ENCODE measurements around the gene NOS3. TPM values are rescaled to one million over a fixed set of nuclear protein-coding genes. Genes with fewer than 3 reads are reported as not detected.
A peak's percentile ranks its signal among the peaks of the same experiment; 100 is the strongest.

Gene NOS3
- total and polyA plus RNA-seq, 9 of the 15 experiments (the other 6 are each of a cell fraction or from before 2014, with no cell fraction given): 1.1 to 121 (median 23.6) TPM

- TF ChIP-seq TFAP4 (CRISPR knock-in tag; IDR thresholded peaks at IDR 0.05; ENCODE audit: borderline replicate concordance) (0 out of 2 replicates have a peak, but pooled peaks have one; percentile 6), E2F4 (CRISPR knock-in tag; IDR thresholded peaks at IDR 0.05; ENCODE audit: low read depth) (no peak), HIVEP1 (CRISPR knock-in tag; IDR thresholded peaks at IDR 0.05) (no peak), TFAM (CRISPR knock-in tag; conservative IDR thresholded peaks at IDR 0.05) (no peak), SMARCC2 (IDR thresholded peaks at IDR 0.05; ENCODE audit: low read depth) (no peak), ZKSCAN3 (CRISPR knock-in tag; IDR thresholded peaks at IDR 0.05) (no peak), TSC22D4 (tag; IDR thresholded peaks at IDR 0.05) (no peak), BCOR (IDR thresholded peaks at IDR 0.05) (no peak), RBM15 (IDR thresholded peaks at IDR 0.05; ENCODE audit: insufficient read depth, low read length) (no peak), ZNF347 (CRISPR knock-in tag; IDR thresholded peaks at IDR 0.05; ENCODE audit: low read depth) (no peak), NR0B1 (IDR thresholded peaks at IDR 0.05; ENCODE audit: partially characterized antibody) (no peak), FOXK2 (conservative IDR thresholded peaks at IDR 0.05 in 1 of 2, IDR thresholded peaks at IDR 0.05 in 1 of 2; ENCODE audit: low read depth in 2 of 2) (no peak), NFYB (IDR thresholded peaks at IDR 0.05; ENCODE audit: extremely low read depth, insufficient read length) (no peak), ZNF707 (CRISPR knock-in tag; conservative IDR thresholded peaks at IDR 0.05) (no peak), POLR3G (IDR thresholded peaks at IDR 0.05; ENCODE audit: extremely low read depth, insufficient read length, insufficient replicate concordance) (no peak), ZNF589 (CRISPR knock-in tag; IDR thresholded peaks at IDR 0.05; ENCODE audit: low read depth) (no peak)
- TF ChIP-seq, protein P1, sequence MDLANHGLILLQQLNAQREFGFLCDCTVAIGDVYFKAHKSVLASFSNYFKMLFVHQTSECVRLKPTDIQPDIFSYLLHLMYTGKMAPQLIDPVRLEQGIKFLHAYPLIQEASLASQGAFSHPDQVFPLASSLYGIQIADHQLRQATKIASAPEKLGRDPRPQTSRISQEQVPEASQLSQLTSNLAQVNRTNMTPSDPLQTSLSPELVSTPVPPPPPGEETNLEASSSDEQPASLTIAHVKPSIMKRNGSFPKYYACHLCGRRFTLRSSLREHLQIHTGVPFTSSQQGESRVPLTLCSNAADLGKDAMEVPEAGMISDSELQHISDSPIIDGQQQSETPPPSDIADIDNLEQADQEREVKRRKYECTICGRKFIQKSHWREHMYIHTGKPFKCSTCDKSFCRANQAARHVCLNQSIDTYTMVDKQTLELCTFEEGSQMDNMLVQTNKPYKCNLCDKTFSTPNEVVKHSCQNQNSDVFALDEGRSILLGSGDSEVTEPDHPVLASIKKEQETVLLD (IDR thresholded peaks at IDR 0.05): no peak
- TF ChIP-seq, protein P2, sequence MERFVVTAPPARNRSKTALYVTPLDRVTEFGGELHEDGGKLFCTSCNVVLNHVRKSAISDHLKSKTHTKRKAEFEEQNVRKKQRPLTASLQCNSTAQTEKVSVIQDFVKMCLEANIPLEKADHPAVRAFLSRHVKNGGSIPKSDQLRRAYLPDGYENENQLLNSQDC (CRISPR knock-in tag; IDR thresholded peaks at IDR 0.05): peak; percentile 10; the same call in 1 of the 2 replicates
- TF ChIP-seq, protein P3, sequence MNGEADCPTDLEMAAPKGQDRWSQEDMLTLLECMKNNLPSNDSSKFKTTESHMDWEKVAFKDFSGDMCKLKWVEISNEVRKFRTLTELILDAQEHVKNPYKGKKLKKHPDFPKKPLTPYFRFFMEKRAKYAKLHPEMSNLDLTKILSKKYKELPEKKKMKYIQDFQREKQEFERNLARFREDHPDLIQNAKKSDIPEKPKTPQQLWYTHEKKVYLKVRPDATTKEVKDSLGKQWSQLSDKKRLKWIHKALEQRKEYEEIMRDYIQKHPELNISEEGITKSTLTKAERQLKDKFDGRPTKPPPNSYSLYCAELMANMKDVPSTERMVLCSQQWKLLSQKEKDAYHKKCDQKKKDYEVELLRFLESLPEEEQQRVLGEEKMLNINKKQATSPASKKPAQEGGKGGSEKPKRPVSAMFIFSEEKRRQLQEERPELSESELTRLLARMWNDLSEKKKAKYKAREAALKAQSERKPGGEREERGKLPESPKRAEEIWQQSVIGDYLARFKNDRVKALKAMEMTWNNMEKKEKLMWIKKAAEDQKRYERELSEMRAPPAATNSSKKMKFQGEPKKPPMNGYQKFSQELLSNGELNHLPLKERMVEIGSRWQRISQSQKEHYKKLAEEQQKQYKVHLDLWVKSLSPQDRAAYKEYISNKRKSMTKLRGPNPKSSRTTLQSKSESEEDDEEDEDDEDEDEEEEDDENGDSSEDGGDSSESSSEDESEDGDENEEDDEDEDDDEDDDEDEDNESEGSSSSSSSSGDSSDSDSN (IDR thresholded peaks at IDR 0.05; ENCODE audit: borderline replicate concordance in 1 of 2, low read depth in 2 of 2, low read length in 2 of 2): no peak
These were observed 46.5 kb upstream of the NOS3 start (continued) for GRCh38 chr7:150944066-150945042.

All from K562 (cell line).